ENCODE measurements around the gene FBXL20. TPM values are rescaled to one million over a fixed set of nuclear protein-coding genes. Genes with fewer than 3 reads are reported as not detected.

FBXL20 gene
- total and polyA plus RNA-seq, 9 of the 15 experiments (the other 6 are each of a cell fraction or from before 2014, with no cell fraction given) = 1.8 to 15.1 (median 5.6) TPM

DNA sequence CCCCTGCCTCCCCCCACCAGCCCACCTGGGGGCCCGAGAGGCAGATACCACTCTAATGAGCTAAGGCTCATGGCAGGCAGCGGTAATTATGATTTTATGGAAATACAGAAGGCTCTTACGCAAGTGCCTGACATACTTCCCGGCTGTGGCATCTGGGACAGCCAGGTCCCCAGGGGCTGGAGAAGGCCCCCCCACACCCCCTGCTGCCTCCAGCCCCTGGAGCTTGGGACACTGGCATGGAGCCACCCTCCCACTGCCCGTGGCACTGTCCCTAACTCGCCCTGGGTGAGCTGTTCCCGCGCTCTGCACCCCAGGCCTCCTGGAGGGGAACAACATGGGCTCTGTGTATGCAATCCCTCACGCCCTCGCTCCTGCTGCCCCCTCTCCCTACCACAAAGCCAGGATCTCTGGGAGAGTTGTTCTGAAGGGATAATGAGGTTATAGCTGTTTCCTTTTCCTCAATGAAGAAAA is 170.3 kb downstream of the FBXL20 start (continued):
- no peak for TF ChIP-seq HNRNPLL (IDR thresholded peaks at IDR 0.05; ENCODE audit: low read depth, low read length, poor library complexity, severe bottlenecking)
- TF ChIP-seq, protein P1, sequence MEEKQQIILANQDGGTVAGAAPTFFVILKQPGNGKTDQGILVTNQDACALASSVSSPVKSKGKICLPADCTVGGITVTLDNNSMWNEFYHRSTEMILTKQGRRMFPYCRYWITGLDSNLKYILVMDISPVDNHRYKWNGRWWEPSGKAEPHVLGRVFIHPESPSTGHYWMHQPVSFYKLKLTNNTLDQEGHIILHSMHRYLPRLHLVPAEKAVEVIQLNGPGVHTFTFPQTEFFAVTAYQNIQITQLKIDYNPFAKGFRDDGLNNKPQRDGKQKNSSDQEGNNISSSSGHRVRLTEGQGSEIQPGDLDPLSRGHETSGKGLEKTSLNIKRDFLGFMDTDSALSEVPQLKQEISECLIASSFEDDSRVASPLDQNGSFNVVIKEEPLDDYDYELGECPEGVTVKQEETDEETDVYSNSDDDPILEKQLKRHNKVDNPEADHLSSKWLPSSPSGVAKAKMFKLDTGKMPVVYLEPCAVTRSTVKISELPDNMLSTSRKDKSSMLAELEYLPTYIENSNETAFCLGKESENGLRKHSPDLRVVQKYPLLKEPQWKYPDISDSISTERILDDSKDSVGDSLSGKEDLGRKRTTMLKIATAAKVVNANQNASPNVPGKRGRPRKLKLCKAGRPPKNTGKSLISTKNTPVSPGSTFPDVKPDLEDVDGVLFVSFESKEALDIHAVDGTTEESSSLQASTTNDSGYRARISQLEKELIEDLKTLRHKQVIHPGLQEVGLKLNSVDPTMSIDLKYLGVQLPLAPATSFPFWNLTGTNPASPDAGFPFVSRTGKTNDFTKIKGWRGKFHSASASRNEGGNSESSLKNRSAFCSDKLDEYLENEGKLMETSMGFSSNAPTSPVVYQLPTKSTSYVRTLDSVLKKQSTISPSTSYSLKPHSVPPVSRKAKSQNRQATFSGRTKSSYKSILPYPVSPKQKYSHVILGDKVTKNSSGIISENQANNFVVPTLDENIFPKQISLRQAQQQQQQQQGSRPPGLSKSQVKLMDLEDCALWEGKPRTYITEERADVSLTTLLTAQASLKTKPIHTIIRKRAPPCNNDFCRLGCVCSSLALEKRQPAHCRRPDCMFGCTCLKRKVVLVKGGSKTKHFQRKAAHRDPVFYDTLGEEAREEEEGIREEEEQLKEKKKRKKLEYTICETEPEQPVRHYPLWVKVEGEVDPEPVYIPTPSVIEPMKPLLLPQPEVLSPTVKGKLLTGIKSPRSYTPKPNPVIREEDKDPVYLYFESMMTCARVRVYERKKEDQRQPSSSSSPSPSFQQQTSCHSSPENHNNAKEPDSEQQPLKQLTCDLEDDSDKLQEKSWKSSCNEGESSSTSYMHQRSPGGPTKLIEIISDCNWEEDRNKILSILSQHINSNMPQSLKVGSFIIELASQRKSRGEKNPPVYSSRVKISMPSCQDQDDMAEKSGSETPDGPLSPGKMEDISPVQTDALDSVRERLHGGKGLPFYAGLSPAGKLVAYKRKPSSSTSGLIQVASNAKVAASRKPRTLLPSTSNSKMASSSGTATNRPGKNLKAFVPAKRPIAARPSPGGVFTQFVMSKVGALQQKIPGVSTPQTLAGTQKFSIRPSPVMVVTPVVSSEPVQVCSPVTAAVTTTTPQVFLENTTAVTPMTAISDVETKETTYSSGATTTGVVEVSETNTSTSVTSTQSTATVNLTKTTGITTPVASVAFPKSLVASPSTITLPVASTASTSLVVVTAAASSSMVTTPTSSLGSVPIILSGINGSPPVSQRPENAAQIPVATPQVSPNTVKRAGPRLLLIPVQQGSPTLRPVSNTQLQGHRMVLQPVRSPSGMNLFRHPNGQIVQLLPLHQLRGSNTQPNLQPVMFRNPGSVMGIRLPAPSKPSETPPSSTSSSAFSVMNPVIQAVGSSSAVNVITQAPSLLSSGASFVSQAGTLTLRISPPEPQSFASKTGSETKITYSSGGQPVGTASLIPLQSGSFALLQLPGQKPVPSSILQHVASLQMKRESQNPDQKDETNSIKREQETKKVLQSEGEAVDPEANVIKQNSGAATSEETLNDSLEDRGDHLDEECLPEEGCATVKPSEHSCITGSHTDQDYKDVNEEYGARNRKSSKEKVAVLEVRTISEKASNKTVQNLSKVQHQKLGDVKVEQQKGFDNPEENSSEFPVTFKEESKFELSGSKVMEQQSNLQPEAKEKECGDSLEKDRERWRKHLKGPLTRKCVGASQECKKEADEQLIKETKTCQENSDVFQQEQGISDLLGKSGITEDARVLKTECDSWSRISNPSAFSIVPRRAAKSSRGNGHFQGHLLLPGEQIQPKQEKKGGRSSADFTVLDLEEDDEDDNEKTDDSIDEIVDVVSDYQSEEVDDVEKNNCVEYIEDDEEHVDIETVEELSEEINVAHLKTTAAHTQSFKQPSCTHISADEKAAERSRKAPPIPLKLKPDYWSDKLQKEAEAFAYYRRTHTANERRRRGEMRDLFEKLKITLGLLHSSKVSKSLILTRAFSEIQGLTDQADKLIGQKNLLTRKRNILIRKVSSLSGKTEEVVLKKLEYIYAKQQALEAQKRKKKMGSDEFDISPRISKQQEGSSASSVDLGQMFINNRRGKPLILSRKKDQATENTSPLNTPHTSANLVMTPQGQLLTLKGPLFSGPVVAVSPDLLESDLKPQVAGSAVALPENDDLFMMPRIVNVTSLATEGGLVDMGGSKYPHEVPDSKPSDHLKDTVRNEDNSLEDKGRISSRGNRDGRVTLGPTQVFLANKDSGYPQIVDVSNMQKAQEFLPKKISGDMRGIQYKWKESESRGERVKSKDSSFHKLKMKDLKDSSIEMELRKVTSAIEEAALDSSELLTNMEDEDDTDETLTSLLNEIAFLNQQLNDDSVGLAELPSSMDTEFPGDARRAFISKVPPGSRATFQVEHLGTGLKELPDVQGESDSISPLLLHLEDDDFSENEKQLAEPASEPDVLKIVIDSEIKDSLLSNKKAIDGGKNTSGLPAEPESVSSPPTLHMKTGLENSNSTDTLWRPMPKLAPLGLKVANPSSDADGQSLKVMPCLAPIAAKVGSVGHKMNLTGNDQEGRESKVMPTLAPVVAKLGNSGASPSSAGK (IDR thresholded peaks at IDR 0.05) = no peak
- TF ChIP-seq ETS2 (tag; IDR thresholded peaks at IDR 0.05; ENCODE audit: borderline replicate concordance, poor library complexity, severe bottlenecking) = no peak
- no peak for TF ChIP-seq RBFOX2 (IDR thresholded peaks at IDR 0.05; ENCODE audit: low read depth, low read length)
- TF ChIP-seq E2F6 (IDR thresholded peaks at IDR 0.05; ENCODE audit: borderline replicate concordance in 1 of 2, extremely low read depth in 1 of 2, insufficient read depth in 1 of 2, insufficient read length in 1 of 2, low read depth in 1 of 2, low read length in 1 of 2, poor library complexity in 1 of 2, severe bottlenecking in 1 of 2) = no peak
- no peak for TF ChIP-seq ZNF224 (CRISPR knock-in tag; IDR thresholded peaks at IDR 0.05)
